HFF-Myc (cell line): Measurements from ENCODE around the gene CNIH4.

Experiments used
- DNase-seq: peaks from one replicate; pipeline ENCODE4 v3.0.0-alpha.2; 2011; ENCODE audit warnings: low read depth; ENCODE audit errors: extremely low read depth
- H3K4me3 ChIP-seq: replicated peaks from 2 replicates; pipeline ENCODE4 v1.5.1; 2011; ENCODE audit warnings: low read depth, mild to moderate bottlenecking, control low read depth, low read length
- CTCF ChIP-seq: IDR thresholded peaks from 2 replicates; pipeline ENCODE4 v1.5.1; 2012; ENCODE audit warnings: mild to moderate bottlenecking, low read depth, low read length, control low read depth; ENCODE audit errors: missing control alignments

Gene CNIH4

DNA sequence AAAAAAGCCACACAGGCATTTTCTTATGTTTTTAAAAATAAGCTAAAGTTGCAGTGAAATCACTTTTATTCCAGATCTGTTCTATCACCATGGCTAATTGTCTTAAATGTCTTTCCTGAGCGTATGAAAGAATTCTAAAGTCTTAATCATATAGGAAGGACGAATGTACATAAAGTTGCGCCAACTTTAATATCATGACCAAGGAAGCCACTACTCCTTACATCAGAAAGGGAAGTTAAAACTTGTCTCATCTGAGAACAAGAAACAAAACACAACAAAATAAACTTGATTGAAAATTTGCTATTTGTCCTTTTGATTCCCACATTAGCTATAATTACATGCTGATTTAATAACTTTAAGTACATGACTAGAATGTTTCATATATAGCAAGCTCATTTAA lies 26.5 kb downstream of the CNIH4 start:
- no peak for DNase-seq
- TF ChIP-seq CTCF = no peak
- H3K4me3 ChIP-seq = no peak overlapping the region

- no peak overlapping the region for H3K4me3 ChIP-seq
- TF ChIP-seq CTCF = no peak
- no peak for DNase-seq
Measured at GRCh38 chr1:224387302-224387912, 30.7 kb downstream of the CNIH4 start.

GRCh38 chr1:224387943-224388342 lies 31.3 kb downstream of the CNIH4 start:
- DNase-seq = no peak

GRCh38 chr1:224390517-224390916 lies 33.8 kb downstream of the CNIH4 start:
- no peak for TF ChIP-seq CTCF
- no peak for DNase-seq
- H3K4me3 ChIP-seq = no peak overlapping the region

More at GRCh38 chr1:224387943-224388342, 31.3 kb downstream of the CNIH4 start:
- H3K4me3 ChIP-seq = no peak overlapping the region
- TF ChIP-seq CTCF = no peak

GRCh38 chr1:224392411-224393249 lies 36.0 kb downstream of the CNIH4 start:
- DNase-seq = no peak
- H3K4me3 ChIP-seq = no peak overlapping the region
- no peak for TF ChIP-seq CTCF

DNA sequence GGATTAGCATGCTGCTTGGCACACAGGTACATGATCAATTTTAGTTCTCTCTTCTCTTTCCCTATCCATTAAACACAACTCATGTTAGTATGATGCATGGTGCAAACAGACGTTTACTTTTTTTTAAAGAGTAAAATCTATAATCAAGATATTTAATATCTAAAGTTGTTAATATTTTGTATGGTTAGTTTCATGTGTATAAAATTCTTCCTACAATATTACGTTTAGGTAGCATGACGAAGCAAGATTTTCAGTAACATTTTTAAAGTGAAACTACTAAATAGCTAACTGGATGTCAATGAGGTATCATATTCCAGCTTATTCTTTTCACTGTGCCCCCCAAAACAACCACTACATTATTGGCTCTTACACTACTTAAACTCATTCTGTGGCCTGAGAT lies 36.6 kb downstream of the CNIH4 start:
- DNase-seq = no peak
- no peak overlapping the region for H3K4me3 ChIP-seq
- TF ChIP-seq CTCF = no peak
